ENCODE measurements around the gene STT3B. TPM values are rescaled to one million over a fixed set of nuclear protein-coding genes. Genes with fewer than 3 reads are reported as not detected.

STT3B gene
- total and polyA plus RNA-seq, 2 of the 4 experiments (the other 2 are of a cell fraction), result 45.5 to 86.4 TPM

DNA sequence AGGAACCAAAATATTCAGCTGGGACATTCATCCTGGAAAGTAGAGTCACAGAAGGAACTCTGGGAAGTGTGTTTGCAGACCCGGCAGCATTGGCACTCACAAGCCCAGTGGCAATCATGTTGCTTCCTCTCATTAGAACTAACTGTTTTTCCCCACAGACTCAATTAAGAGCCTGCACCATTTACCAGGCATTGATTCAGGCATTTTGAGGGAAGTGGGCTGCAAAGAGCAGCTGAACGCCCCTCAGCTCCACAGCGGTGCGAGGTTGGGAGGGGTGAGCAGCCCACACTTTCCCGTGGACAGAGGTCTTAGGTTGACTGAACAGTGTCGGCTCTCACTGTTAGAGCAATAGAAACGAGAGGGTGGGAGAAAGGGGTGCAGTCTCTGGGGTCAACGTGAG, 143.8 kb downstream of the STT3B start:
- H2AK5ac ChIP-seq (ENCODE audit: low read depth, low read length), result no peak overlapping the region
- no peak overlapping the region for H3K18ac ChIP-seq (ENCODE audit: low read depth, low read length)
- no peaks in the 10 kb centered on the region for H3K9me3 ChIP-seq (ENCODE audit: control insufficient read depth, insufficient read depth, low read length)
- intact Hi-C loops (cut with micrococcal nuclease), result no loop called here
- H2BK15ac ChIP-seq (ENCODE audit: low read depth, low read length), result no peak overlapping the region
- no peak overlapping the region for H2BK20ac ChIP-seq (ENCODE audit: low read depth, low read length)
- in situ Hi-C loops (cut with MboI; ENCODE audit: low sequenced_read_pairs), result no loop called here
- H3K27ac ChIP-seq (ENCODE audit: insufficient read depth, low read length), result no peak overlapping the region
- no peak overlapping the region for H3K4me3 ChIP-seq (ENCODE audit: insufficient read depth, low read depth, low read length)
- H4K5ac ChIP-seq (ENCODE audit: low read depth, low read length), result no peak overlapping the region
- H4K8ac ChIP-seq (ENCODE audit: low read depth in 2 of 2, low read length in 2 of 2), result no peak overlapping the region
- H3K4ac ChIP-seq (ENCODE audit: low read depth, low read length), result no peak overlapping the region
- no peak overlapping the region for H3K23ac ChIP-seq (ENCODE audit: low read depth, low read length)
- WGBS, 2 experiments (ENCODE audit: extremely low coverage in 2 of 2, insufficient read length in 1 of 2), result no CpG with 5 or more reads among the region's 8 CpGs
- H3K9ac ChIP-seq (ENCODE audit: low read depth, low read length), result no peak overlapping the region
- no peak for ATAC-seq (ENCODE audit: low read depth)
- POLR2A ChIA-PET (ENCODE audit: unreplicated experiment), result no interaction called here
- dilution Hi-C loops (cut with HindIII; ENCODE audit: low sequenced_read_pairs, unreplicated experiment), result no loop called here
- DNase-seq, result no peak
- H2BK5ac ChIP-seq (ENCODE audit: low read depth, low read length, poor library complexity, severe bottlenecking), result no peak overlapping the region
- no peaks in the 10 kb centered on the region for H4K20me1 ChIP-seq (ENCODE audit: insufficient read depth, low read length)
- CTCF ChIA-PET, result interaction anchor here (1.0 kb wide), 1 partner anchor 12 kb away, joined by 3 read pairs; no protein-coding TSS in a partner anchor
- no peaks in the 10 kb centered on the region for H3K79me1 ChIP-seq (ENCODE audit: low read depth in 1 of 2, low read length in 2 of 2)
- no peak overlapping the region for H3K14ac ChIP-seq (replicated peaks; ENCODE audit: low read depth, low read length)
- no peaks in the 10 kb centered on the region; the same call in 1 of the 2 replicates for H3K36me3 ChIP-seq (ENCODE audit: control insufficient read depth, insufficient read depth, low read length)
- TF ChIP-seq RFX5 (IDR thresholded peaks at IDR 0.05; ENCODE audit: low read depth, low read length), result no peak
- no peak for TF ChIP-seq CTCF (conservative IDR thresholded peaks at IDR 0.05; ENCODE audit: low read depth, low read length)
- TF ChIP-seq SMC3 (IDR thresholded peaks at IDR 0.05; ENCODE audit: low read depth, low read length), result no peak
- no peak for TF ChIP-seq FOS (IDR thresholded peaks at IDR 0.05; ENCODE audit: low read depth, low read length)
- no peak for TF ChIP-seq MAFK (IDR thresholded peaks at IDR 0.05; ENCODE audit: low read depth, low read length)
- TF ChIP-seq, protein P1, sequence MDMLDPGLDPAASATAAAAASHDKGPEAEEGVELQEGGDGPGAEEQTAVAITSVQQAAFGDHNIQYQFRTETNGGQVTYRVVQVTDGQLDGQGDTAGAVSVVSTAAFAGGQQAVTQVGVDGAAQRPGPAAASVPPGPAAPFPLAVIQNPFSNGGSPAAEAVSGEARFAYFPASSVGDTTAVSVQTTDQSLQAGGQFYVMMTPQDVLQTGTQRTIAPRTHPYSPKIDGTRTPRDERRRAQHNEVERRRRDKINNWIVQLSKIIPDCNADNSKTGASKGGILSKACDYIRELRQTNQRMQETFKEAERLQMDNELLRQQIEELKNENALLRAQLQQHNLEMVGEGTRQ (IDR thresholded peaks at IDR 0.05; ENCODE audit: low read depth, low read length), result no peak
- no peaks in the 10 kb centered on the region; the same call in 1 of the 2 replicates for H3K9me1 ChIP-seq (ENCODE audit: insufficient read depth, low read length)
- no TSS peak for BruUV-seq (replicated peaks)
- no peak overlapping the region for H3K4me2 ChIP-seq (ENCODE audit: low read depth, low read length)
- H3K56ac ChIP-seq (ENCODE audit: extremely low read depth, insufficient read depth, low read length), result no peak overlapping the region
- H2BK120ac ChIP-seq (ENCODE audit: low read depth, low read length), result no peak overlapping the region
- H4K91ac ChIP-seq (ENCODE audit: insufficient read depth, low read depth, low read length), result no peak overlapping the region
- H2AFZ ChIP-seq (replicated peaks; ENCODE audit: low read length, poor library complexity), result no peak overlapping the region
- H2AK9ac ChIP-seq (replicated peaks; ENCODE audit: low read depth, low read length, poor library complexity), result no peak overlapping the region
- H3K4me1 ChIP-seq (ENCODE audit: control insufficient read depth, insufficient read depth, low read length), result peaks cover 3% of the 10 kb centered on the region; the same call in 1 of the 2 replicates
- no peaks in the 10 kb centered on the region for H3K27me3 ChIP-seq (ENCODE audit: control insufficient read depth, insufficient read depth, low read length)
